CD4-positive, alpha-beta T cell (primary cell): ENCODE data around the gene DCAF4. TPM values are rescaled to one million over a fixed set of nuclear protein-coding genes. Genes with fewer than 3 reads are reported as not detected.

ENCODE experiments used
- ATAC-seq: fragments of 200-7000 bp; cut with Tn5 transposase; one replicate; pipeline ENCODE4 v1.10.0; 2022; ENCODE audit warnings: mild to moderate bottlenecking; ENCODE audit not compliant: poor library complexity
- CTCF ChIA-PET: fragments of 350-600 bp; sonication (Branson Sonifier 250); formaldehyde crosslinking; loops from one replicate; lab custom pipeline; 2021; ENCODE audit warnings: antibody characterized with exemption, inconsistent platforms; lab: Charles Lee
- POLR2A ChIA-PET: fragments of 350-600 bp; sonication (Branson Sonifier 250); formaldehyde crosslinking; loops from one replicate; lab custom pipeline; 2021; ENCODE audit warnings: antibody characterized with exemption, inconsistent platforms; lab: Charles Lee
- DNase-seq, 14 experiments: peaks; one replicate each; pipeline ENCODE4 v3.0.0-alpha.2; 2013 to 2020; ENCODE audit warnings: mixed read lengths in 2 of 14
- H3K27ac ChIP-seq, 2 donors: one replicate each; pipeline versions ENCODE4 v1.5.1 to v1.7.0; 2013; ENCODE audit warnings: low read length in 2 of 2, low read depth in 1 of 2, mild to moderate bottlenecking in 1 of 2
- H3K27me3 ChIP-seq, 2 experiments: 1 replicate in 1 of 2; 2 replicates in 1 of 2; pipeline versions ENCODE4 v1.6.1 to v1.7.0; 2013; ENCODE audit warnings: low read length in 2 of 2, control low read depth in 1 of 2, mild to moderate bottlenecking in 1 of 2, moderate library complexity in 1 of 2; ENCODE audit not compliant: insufficient read depth in 2 of 2, control insufficient read depth in 1 of 2
- H3K36me3 ChIP-seq: one replicate; pipeline ENCODE4 v1.6.1; 2013; ENCODE audit warnings: low read length, control low read depth; ENCODE audit not compliant: insufficient read depth
- H3K4me1 ChIP-seq: one replicate; pipeline ENCODE4 v1.6.1; 2013; ENCODE audit warnings: low read length, control low read depth; ENCODE audit not compliant: insufficient read depth
- H3K4me3 ChIP-seq: one replicate; pipeline ENCODE4 v1.5.1; 2013; ENCODE audit warnings: mild to moderate bottlenecking, low read length, moderate library complexity
- H3K9me3 ChIP-seq, 2 experiments: 1 replicate in 1 of 2; 2 replicates in 1 of 2; pipeline versions ENCODE4 v1.6.1 to v1.7.0; 2013; ENCODE audit warnings: low read length in 2 of 2, mild to moderate bottlenecking in 2 of 2, control low read depth in 1 of 2, moderate library complexity in 1 of 2; ENCODE audit not compliant: control insufficient read depth in 1 of 2, insufficient read depth in 1 of 2
- H3K27ac Mint-ChIP-seq: one replicate; pipeline ENCODE4 v1.8.0; 2020; ENCODE audit warnings: mixed read lengths
- H3K27me3 Mint-ChIP-seq: one replicate; pipeline ENCODE4 v1.8.0; 2021; ENCODE audit warnings: mixed read lengths
- H3K36me3 Mint-ChIP-seq: one replicate; pipeline ENCODE4 v1.8.0; 2021; ENCODE audit warnings: low read depth, mixed read lengths
- H3K4me1 Mint-ChIP-seq: one replicate; pipeline ENCODE4 v1.8.0; 2021; ENCODE audit warnings: low read depth, mixed read lengths
- H3K4me3 Mint-ChIP-seq: one replicate; pipeline ENCODE4 v1.8.0; 2020; ENCODE audit warnings: mild to moderate bottlenecking, mixed read lengths
- H3K9me3 Mint-ChIP-seq: one replicate; pipeline ENCODE4 v1.8.0; 2020; ENCODE audit warnings: mixed read lengths
- intact Hi-C, 2 experiments: fragments of 100-400 bp; cut with DNase I in 1 of 2; cut with micrococcal nuclease in 1 of 2; formaldehyde crosslinking; loops; one replicate each; pipeline versions ENCODE4 v1.15.1 to v1.9.0; 2023 to 2025; cut with DNase I, micrococcal nuclease
- total RNA-seq, 174 experiments: library from RNA in 2 of 174; stranded (reverse) in 2 of 174; gene quantifications; one replicate each; pipeline ENCODE4 v1.2.3 and lab custom pipeline; 2021 to 2026
- TF ChIP-seq, protein P1 (sequence below): fragments of 200-600 bp; IDR thresholded peaks from one replicate; pipeline ENCODE4 v1.8.0; 2022; ENCODE audit warnings: antibody characterized with exemption, mild to moderate bottlenecking

Gene DCAF4
- total RNA-seq, 2 experiments from 2014 or later: 20.8 to 22.8 TPM

DNA sequence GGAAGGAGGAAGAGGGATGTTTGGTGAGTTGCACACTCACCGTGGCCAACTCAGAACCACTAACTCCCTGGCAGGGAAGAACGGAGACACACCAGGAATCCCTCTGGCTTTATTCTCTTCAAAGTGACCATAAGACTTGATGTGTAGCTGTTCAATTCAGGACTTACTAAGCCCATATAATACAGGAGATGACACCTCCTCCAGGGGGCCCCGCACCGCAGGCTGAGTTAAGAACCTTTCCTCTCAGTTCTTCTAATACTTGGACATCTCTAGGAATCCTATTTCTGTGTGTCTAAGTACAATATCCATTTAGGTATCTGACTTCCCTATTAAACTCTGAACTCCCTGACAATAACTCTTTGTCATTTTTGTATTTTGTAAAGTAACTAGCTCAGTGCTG lies 49.5 kb downstream of the DCAF4 start:
- H3K27me3 ChIP-seq: no peaks in the 10 kb centered on the region
- no peak overlapping the region for H3K4me3 Mint-ChIP-seq
- ChIA-PET CTCF (no interaction called here), POLR2A (no interaction called here)
- TF ChIP-seq, protein P1, sequence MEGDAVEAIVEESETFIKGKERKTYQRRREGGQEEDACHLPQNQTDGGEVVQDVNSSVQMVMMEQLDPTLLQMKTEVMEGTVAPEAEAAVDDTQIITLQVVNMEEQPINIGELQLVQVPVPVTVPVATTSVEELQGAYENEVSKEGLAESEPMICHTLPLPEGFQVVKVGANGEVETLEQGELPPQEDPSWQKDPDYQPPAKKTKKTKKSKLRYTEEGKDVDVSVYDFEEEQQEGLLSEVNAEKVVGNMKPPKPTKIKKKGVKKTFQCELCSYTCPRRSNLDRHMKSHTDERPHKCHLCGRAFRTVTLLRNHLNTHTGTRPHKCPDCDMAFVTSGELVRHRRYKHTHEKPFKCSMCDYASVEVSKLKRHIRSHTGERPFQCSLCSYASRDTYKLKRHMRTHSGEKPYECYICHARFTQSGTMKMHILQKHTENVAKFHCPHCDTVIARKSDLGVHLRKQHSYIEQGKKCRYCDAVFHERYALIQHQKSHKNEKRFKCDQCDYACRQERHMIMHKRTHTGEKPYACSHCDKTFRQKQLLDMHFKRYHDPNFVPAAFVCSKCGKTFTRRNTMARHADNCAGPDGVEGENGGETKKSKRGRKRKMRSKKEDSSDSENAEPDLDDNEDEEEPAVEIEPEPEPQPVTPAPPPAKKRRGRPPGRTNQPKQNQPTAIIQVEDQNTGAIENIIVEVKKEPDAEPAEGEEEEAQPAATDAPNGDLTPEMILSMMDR: no peak
- intact Hi-C loops: no loop called here
- peaks cover 87% of the 10 kb centered on the region for H3K36me3 Mint-ChIP-seq
- peaks cover 73% of the 10 kb centered on the region for H3K36me3 ChIP-seq
- ATAC-seq (no peak), DNase-seq (no peak)
- H3K4me1 Mint-ChIP-seq: no peaks in the 10 kb centered on the region
- H3K9me3 ChIP-seq: no peaks in the 10 kb centered on the region
- no peaks in the 10 kb centered on the region for H3K4me1 ChIP-seq
- H3K4me3 ChIP-seq: no peak overlapping the region
- H3K27ac Mint-ChIP-seq: no peak overlapping the region
- no peaks in the 10 kb centered on the region for H3K9me3 Mint-ChIP-seq
- H3K27me3 Mint-ChIP-seq: no peaks in the 10 kb centered on the region
- H3K27ac ChIP-seq: no peak overlapping the region

DNA sequence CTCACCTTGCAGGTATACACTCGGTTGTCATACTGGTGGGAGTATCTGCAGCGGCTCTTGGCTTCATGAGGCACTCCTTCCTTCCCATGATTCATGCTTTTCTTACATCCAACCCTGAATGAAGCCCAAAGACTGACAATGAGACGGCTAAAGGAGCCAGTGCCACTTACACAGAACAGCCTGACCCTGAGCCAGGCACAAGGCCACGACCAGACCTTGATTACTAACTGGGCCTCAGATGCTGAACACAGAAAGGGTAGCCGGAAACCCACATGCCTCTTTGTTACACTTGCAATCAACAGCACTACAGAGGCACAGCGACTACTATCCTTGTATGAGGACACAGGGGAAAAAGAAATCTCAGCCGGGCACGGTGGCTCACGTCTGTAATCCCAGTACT lies 52.6 kb downstream of the DCAF4 start:
- Histone ChIP-seq H3K36me3 (peaks cover 71% of the 10 kb centered on the region), H3K4me1 (no peaks in the 10 kb centered on the region), H3K4me3 (no peak overlapping the region), H3K9me3 (peaks cover 0 to under 1% of the 10 kb centered on the region in 2 experiments), H3K27me3 (no peaks in the 10 kb centered on the region), H3K27ac (no peak overlapping the region)
- intact Hi-C loops: no loop called here
- Mint-ChIP-seq H3K4me3 (no peak overlapping the region), H3K27me3 (no peaks in the 10 kb centered on the region), H3K4me1 (no peaks in the 10 kb centered on the region), H3K9me3 (no peaks in the 10 kb centered on the region), H3K36me3 (peaks cover 82% of the 10 kb centered on the region), H3K27ac (no peak overlapping the region)
- ChIA-PET CTCF (interaction anchor here (0.6 to 0.7 kb wide), 2 partner anchors 12 to 30 kb away, joined by 4 to 5 read pairs; no protein-coding TSS in a partner anchor), POLR2A (no interaction called here)
- TF ChIP-seq, protein P1: no peak
- DNase-seq (no peak), ATAC-seq (no peak)

DNA sequence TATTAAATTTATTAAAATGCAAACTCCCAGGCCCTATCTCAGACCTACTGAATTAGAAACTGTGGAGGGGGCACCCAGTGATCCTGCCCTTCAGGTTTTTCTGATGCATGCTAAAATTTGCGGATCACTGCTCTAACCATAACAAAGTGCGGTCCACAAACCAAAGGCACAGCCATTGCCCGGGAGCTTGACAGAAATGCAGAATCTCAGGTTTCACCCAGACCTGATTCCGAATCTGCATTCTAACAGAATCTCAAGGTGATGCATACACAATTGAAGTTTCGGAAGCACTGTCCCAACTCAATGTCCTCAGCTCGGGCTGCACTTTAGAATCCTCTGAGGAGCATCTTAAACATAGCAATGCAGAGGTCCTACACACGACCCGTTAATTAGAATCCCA lies 54.6 kb downstream of the DCAF4 start:
- intact Hi-C loops: no loop called here
- no peak for ATAC-seq
- H3K4me3 ChIP-seq: no peak overlapping the region
- H3K9me3 ChIP-seq: peaks cover 0 to 9% of the 10 kb centered on the region in 2 experiments
- ChIA-PET POLR2A (no interaction called here), CTCF (no interaction called here)
- Mint-ChIP-seq H3K36me3 (peaks cover 82% of the 10 kb centered on the region), H3K4me1 (no peaks in the 10 kb centered on the region), H3K4me3 (no peak overlapping the region), H3K27me3 (no peaks in the 10 kb centered on the region), H3K9me3 (no peaks in the 10 kb centered on the region), H3K27ac (no peak overlapping the region)
- no peak for DNase-seq
- no peaks in the 10 kb centered on the region for H3K4me1 ChIP-seq
- H3K27ac ChIP-seq: no peak overlapping the region
- no peaks in the 10 kb centered on the region for H3K27me3 ChIP-seq
- peaks cover 61% of the 10 kb centered on the region for H3K36me3 ChIP-seq
- TF ChIP-seq, protein P1: no peak
